DND-41 (cell line): ENCODE results near the gene TTC28.
"Not testable (repeated sequence)": the region's sequence is repeated elsewhere in the genome, so short reads cannot be mapped to it uniquely, and the experiment has no call there.

ENCODE experiments used
- ATAC-seq: fragments of 200-7000 bp; cut with Tn5 transposase; 3 replicates; pipeline ENCODE4 v1.9.1; 2021; ENCODE audit warnings: low read depth; ENCODE audit not compliant: insufficient read depth
- DNase-seq: peaks from one replicate; pipeline ENCODE4 v3.0.0-alpha.2; 2020
- H2AFZ ChIP-seq: 2 replicates; pipeline ENCODE4 v1.6.0; 2012; ENCODE audit warnings: low read depth, low read length
- H3K27ac ChIP-seq: 2 replicates; pipeline ENCODE4 v1.5.1; 2012; ENCODE audit warnings: low read length, inconsistent platforms
- H3K27me3 ChIP-seq: fragments of 200-600 bp; sonication (generic); 2 replicates; pipeline ENCODE4 v1.6.0; 2012; ENCODE audit warnings: low read length, mild to moderate bottlenecking, inconsistent platforms; ENCODE audit not compliant: insufficient read depth, poor library complexity
- H3K36me3 ChIP-seq: 2 replicates; pipeline ENCODE4 v1.5.1; 2012; ENCODE audit warnings: low read length, inconsistent platforms; ENCODE audit not compliant: insufficient read depth
- H3K4me1 ChIP-seq: 2 replicates; pipeline ENCODE4 v1.5.1; 2012; ENCODE audit warnings: mild to moderate bottlenecking, low read length; ENCODE audit not compliant: insufficient read depth
- H3K4me2 ChIP-seq: 2 replicates; pipeline ENCODE4 v1.6.0; 2012; ENCODE audit warnings: mild to moderate bottlenecking, moderate library complexity, low read length, inconsistent platforms; ENCODE audit not compliant: insufficient read depth
- H3K4me3 ChIP-seq, 2 experiments: fragments of 200-600 bp in 1 of 2; shearing (Covaris generic) in 1 of 2; 2 replicates each; pipeline ENCODE4 v1.5.1; 2012 to 2016; ENCODE audit warnings: inconsistent platforms in 2 of 2, low read length in 2 of 2, mild to moderate bottlenecking in 2 of 2, low read depth in 1 of 2, moderate library complexity in 1 of 2
- H3K79me2 ChIP-seq: 2 replicates; pipeline ENCODE4 v1.6.0; 2012; ENCODE audit warnings: low read length, inconsistent platforms; ENCODE audit not compliant: insufficient read depth
- H3K9ac ChIP-seq: 2 replicates; pipeline ENCODE4 v1.6.0; 2012; ENCODE audit warnings: low read depth, mild to moderate bottlenecking, inconsistent platforms, low read length, moderate library complexity
- H3K9me3 ChIP-seq: 2 replicates; pipeline ENCODE4 v1.5.1; 2012; ENCODE audit warnings: low read length, moderate library complexity, mild to moderate bottlenecking, inconsistent platforms; ENCODE audit not compliant: insufficient read depth, severe bottlenecking
- H4K20me1 ChIP-seq: 2 replicates; pipeline ENCODE4 v1.6.0; 2012; ENCODE audit warnings: low read length; ENCODE audit not compliant: insufficient read depth
- EZH2 ChIP-seq: IDR thresholded peaks from 3 replicates; pipeline ENCODE4 v1.6.1; 2012; ENCODE audit warnings: borderline replicate concordance, low read depth, mild to moderate bottlenecking, moderate library complexity, low read length, inconsistent platforms; ENCODE audit not compliant: severe bottlenecking
- TF ChIP-seq, protein P1 (sequence below): IDR thresholded peaks from 2 replicates; pipeline ENCODE4 v1.5.1; 2012; ENCODE audit warnings: borderline replicate concordance, low read length, moderate library complexity, mild to moderate bottlenecking; ENCODE audit not compliant: poor library complexity, severe bottlenecking; ENCODE audit errors: extremely low read depth

The TTC28 gene

DNA sequence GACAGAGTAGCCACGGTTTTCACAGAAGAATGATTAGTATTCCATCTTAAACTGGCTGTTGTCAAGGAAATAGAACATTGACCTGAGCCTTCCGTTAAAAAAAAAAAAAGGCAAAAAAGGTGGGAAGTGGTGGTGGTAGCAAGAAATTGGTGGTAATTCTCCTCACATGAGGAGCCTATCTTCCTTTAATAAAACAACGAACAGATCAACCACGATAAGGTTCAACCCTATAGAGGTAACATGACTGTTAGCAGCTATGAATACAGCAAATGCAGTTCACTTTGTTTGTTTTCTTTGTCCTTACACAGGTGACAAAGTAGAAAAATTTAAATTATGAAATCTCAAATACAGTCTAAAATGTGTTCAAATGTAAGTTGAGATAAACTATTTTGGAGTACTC lies 181.6 kb downstream of the TTC28 start:
- peak overlapping the region; percentile 54 for H2AFZ ChIP-seq
- no peaks in the 10 kb centered on the region for H3K36me3 ChIP-seq
- H3K4me3 ChIP-seq = no peak overlapping the region
- H3K4me1 ChIP-seq = peaks cover 88% of the 10 kb centered on the region
- ATAC-seq (peak; percentile 72), DNase-seq (no peak)
- no peaks in the 10 kb centered on the region for H4K20me1 ChIP-seq
- no peak for TF ChIP-seq EZH2
- TF ChIP-seq, protein P1, sequence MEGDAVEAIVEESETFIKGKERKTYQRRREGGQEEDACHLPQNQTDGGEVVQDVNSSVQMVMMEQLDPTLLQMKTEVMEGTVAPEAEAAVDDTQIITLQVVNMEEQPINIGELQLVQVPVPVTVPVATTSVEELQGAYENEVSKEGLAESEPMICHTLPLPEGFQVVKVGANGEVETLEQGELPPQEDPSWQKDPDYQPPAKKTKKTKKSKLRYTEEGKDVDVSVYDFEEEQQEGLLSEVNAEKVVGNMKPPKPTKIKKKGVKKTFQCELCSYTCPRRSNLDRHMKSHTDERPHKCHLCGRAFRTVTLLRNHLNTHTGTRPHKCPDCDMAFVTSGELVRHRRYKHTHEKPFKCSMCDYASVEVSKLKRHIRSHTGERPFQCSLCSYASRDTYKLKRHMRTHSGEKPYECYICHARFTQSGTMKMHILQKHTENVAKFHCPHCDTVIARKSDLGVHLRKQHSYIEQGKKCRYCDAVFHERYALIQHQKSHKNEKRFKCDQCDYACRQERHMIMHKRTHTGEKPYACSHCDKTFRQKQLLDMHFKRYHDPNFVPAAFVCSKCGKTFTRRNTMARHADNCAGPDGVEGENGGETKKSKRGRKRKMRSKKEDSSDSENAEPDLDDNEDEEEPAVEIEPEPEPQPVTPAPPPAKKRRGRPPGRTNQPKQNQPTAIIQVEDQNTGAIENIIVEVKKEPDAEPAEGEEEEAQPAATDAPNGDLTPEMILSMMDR = no peak
- H3K4me2 ChIP-seq = peak overlapping the region; percentile 53
- H3K79me2 ChIP-seq = no peaks in the 10 kb centered on the region
- no peaks in the 10 kb centered on the region for H3K27me3 ChIP-seq
- peak overlapping the region; percentile 25 for H3K9ac ChIP-seq
- peak overlapping the region; percentile 74 for H3K27ac ChIP-seq
- no peaks in the 10 kb centered on the region for H3K9me3 ChIP-seq

DNA sequence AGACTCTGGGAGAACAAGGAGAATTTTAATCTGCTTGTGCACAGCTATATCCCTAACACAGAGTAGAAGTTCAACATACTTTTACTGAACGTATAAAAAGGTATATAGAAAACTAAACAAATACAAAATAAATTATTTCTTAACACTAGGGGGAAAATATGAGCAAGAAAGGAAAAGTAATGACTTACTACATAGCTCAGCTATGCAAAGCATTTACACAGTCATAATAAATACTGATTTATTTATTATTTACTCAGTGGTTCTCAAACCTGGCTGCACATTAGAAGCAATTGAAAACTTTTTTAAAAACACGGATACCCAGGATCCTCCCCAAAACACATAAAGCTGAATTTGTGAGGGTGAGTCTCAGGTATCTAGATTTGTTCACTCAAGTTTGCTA lies 182.5 kb downstream of the TTC28 start:
- TF ChIP-seq EZH2 = no peak
- TF ChIP-seq, protein P1 = no peak
- no peaks in the 10 kb centered on the region for H3K36me3 ChIP-seq
- no peaks in the 10 kb centered on the region for H3K79me2 ChIP-seq
- H2AFZ ChIP-seq = no peak overlapping the region; the same call in 1 of the 2 replicates
- peak overlapping the region; percentile 53 for H3K4me2 ChIP-seq
- H3K27me3 ChIP-seq = no peaks in the 10 kb centered on the region
- H3K4me1 ChIP-seq = peaks cover 84% of the 10 kb centered on the region
- no peaks in the 10 kb centered on the region for H4K20me1 ChIP-seq
- H3K9ac ChIP-seq = peak overlapping the region; percentile 25
- H3K9me3 ChIP-seq = no peaks in the 10 kb centered on the region
- H3K4me3 ChIP-seq = no peak overlapping the region
- ATAC-seq (no peak), DNase-seq (no peak)
- peak overlapping the region; percentile 74 for H3K27ac ChIP-seq

DNA sequence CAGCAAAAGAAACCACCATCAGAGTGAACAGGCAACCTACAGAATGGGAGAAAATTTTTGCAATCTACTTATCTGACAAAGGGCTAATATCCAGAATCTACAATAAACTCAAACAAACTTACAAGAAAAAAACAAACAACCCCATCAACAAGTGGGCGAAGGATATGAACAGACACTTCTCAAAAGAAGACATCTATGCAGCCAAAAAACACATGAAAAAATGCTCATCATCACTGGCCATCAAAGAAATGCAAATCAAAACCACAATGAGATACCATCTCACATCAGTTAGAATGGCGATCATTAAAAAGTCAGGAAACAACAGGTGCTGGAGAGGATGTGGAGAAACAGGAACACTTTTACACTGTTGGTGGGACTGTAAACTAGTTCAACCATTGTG lies 188.4 kb downstream of the TTC28 start:
- not testable (repeated sequence) for H2AFZ ChIP-seq, H3K27ac ChIP-seq, H3K4me2 ChIP-seq, H3K4me3 ChIP-seq, DNase-seq, ATAC-seq, H3K79me2 ChIP-seq, H4K20me1 ChIP-seq, H3K9ac ChIP-seq, H3K27me3 ChIP-seq, H3K36me3 ChIP-seq
- Histone ChIP-seq H3K9me3 (peaks cover 10% of the 10 kb centered on the region), H3K4me1 (peaks cover 34% of the 10 kb centered on the region)

DNA sequence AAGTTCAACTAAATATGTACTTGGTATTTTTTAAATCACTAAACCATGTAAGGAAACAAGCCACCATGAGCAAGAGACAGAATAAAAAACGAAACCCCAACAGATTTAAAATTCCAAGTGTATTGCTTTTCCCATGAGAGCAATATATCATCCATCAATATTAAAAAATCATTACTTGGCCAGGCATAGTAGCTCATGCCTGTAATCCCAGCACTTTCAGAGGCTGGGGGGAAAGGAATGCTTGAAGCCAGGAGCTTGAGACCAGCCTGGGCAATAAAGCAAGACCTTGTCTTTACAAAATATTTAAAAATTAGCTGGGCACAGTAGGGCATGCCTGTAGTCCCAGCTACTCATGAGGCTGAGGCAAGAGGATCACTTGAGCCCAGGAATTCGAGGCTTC lies 190.8 kb downstream of the TTC28 start:
- TF ChIP-seq EZH2 = no peak
- TF ChIP-seq, protein P1 = no peak
- Histone ChIP-seq H4K20me1 (no peaks in the 10 kb centered on the region), H2AFZ (no peak overlapping the region), H3K4me2 (no peak overlapping the region), H3K9ac (no peak overlapping the region), H3K36me3 (no peaks in the 10 kb centered on the region), H3K79me2 (no peaks in the 10 kb centered on the region), H3K27ac (no peak overlapping the region), H3K4me1 (peaks cover 17% of the 10 kb centered on the region), H3K9me3 (peaks cover 10% of the 10 kb centered on the region), H3K27me3 (no peaks in the 10 kb centered on the region), H3K4me3 (no peak overlapping the region)
- ATAC-seq (no peak), DNase-seq (no peak)
